ENCODE measurements around the gene RIOK3.

DNA sequence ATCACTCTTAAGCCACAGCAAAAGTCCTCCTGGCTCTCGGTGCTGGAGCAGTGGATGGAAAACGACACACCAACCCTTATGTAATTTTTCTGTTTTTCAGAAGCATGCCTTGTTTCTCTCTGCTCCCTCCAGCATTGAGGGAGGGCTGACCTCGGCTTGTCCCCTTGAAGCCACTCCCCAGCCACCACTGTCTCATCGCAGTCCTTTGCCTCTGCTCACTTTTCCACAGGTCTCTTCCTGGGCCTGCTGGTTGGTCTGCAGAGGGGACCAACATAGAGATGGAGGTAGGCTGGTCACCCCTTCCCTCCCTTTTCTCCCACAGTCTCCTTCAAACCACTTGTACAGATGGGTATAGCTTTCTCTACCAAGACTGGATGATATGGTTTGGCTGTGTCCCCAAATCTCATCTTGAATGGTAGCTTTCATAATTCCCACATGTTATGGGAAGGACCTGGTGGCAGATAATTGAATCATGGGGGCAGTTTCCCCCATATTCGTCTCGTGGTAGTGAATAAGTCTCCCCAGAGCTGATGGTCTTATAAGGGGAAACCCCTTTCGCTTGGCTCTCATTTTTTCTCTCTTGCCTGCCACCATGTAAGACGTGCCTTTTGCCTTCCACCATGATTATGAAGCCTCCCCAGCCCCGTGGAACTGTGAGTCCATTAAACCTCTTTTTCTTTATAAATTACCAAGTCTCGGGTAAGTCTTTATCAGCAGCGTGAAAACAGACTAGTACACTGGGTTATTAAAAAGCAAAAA, 14.3 kb upstream of the RIOK3 start:
- TF ChIP-seq EZH2 (IDR thresholded peaks at IDR 0.05; ENCODE audit: low read length, unreplicated experiment) (no peak), EZH2phosphoT487 (IDR thresholded peaks at IDR 0.05; ENCODE audit: borderline replicate concordance, low read length) (no peak)
